ENCODE data around the gene SKP1. TPM values are rescaled to one million over a fixed set of nuclear protein-coding genes. Genes with fewer than 3 reads are reported as not detected.

The SKP1 gene
- total RNA-seq, 2 donors from 2014 or later: 206 to 236 TPM

DNA sequence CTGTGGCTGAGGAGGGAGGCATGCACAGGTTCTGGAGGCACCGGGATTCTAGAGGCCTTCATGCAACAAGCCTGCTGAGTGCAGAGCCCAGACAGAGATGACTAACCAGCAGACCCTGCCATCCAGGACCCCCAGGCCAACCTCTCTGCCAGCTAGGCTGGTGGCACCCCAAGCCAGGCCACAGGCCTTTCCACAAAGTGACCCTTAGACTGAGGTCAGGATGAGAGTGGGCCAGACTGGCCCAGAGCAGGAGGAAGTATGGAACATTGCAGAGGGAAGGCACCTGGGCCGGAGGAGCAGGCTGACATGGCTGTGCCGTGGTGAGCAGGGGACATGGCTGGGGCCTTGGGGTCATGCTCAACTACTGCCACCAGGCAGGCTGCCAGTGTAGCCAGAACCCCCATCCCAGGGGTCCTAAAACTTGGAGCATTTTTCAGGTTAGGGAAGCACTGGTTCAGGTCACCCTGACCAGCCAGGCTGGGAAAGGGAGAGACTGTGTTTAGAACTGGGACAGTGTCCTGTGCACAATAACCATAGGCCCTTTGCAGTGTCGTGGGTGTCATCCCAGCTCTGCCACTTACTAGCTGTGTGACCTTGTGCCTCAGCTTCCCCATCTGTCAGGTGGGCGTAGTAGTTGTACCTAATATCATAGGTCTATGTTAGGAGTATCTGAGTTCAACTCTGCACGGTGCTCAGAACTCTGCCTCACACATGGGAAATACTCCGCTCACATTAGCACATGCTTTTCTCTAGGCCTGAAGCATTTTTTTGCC is 45.0 kb downstream of the SKP1 start:
- Histone ChIP-seq H3K27me3 (replicated peaks; ENCODE audit: insufficient read depth) (no peaks in the 10 kb centered on the region), H3K27ac (no peak overlapping the region), H3K4me1 (ENCODE audit: control insufficient read depth in 1 of 2, low read depth in 2 of 2) (peaks cover 0 to 18% of the 10 kb centered on the region in 2 donors), H3K4me3 (no peak overlapping the region), H3K9me3 (no peaks in the 10 kb centered on the region), H3K36me3 (peaks cover 10% of the 10 kb centered on the region)
- ATAC-seq (ENCODE audit: insufficient number of reproducible peaks, low FRiP score, low read depth) (no peak), DNase-seq (ENCODE audit: low spot score) (no peak)
- TF ChIP-seq, protein P1, sequence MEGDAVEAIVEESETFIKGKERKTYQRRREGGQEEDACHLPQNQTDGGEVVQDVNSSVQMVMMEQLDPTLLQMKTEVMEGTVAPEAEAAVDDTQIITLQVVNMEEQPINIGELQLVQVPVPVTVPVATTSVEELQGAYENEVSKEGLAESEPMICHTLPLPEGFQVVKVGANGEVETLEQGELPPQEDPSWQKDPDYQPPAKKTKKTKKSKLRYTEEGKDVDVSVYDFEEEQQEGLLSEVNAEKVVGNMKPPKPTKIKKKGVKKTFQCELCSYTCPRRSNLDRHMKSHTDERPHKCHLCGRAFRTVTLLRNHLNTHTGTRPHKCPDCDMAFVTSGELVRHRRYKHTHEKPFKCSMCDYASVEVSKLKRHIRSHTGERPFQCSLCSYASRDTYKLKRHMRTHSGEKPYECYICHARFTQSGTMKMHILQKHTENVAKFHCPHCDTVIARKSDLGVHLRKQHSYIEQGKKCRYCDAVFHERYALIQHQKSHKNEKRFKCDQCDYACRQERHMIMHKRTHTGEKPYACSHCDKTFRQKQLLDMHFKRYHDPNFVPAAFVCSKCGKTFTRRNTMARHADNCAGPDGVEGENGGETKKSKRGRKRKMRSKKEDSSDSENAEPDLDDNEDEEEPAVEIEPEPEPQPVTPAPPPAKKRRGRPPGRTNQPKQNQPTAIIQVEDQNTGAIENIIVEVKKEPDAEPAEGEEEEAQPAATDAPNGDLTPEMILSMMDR (IDR thresholded peaks at IDR 0.05): no peak

- TF ChIP-seq, protein P1 (IDR thresholded peaks at IDR 0.05): no peak
- Histone ChIP-seq H3K4me1 (ENCODE audit: control insufficient read depth in 1 of 2, low read depth in 2 of 2) (peaks cover under 1 to 23% of the 10 kb centered on the region in 2 donors), H3K9me3 (no peaks in the 10 kb centered on the region), H3K4me3 (no peak overlapping the region), H3K27me3 (replicated peaks; ENCODE audit: insufficient read depth) (no peaks in the 10 kb centered on the region), H3K36me3 (peaks cover 4% of the 10 kb centered on the region), H3K27ac (no peak overlapping the region)
- ATAC-seq (ENCODE audit: insufficient number of reproducible peaks, low FRiP score, low read depth) (no peak), DNase-seq (ENCODE audit: low spot score) (no peak)
These were observed 45.6 kb downstream of the SKP1 start for GRCh38 chr5:134131165-134131564.

- Histone ChIP-seq H3K27me3 (replicated peaks; ENCODE audit: insufficient read depth) (no peaks in the 10 kb centered on the region), H3K4me1 (ENCODE audit: control insufficient read depth in 1 of 2, low read depth in 2 of 2) (peaks cover 8 to 31% of the 10 kb centered on the region in 2 donors), H3K27ac (no peak overlapping the region), H3K4me3 (no peak overlapping the region), H3K36me3 (peaks cover 4% of the 10 kb centered on the region), H3K9me3 (no peaks in the 10 kb centered on the region)
- ATAC-seq (ENCODE audit: insufficient number of reproducible peaks, low FRiP score, low read depth): no peak
- TF ChIP-seq, protein P1 (IDR thresholded peaks at IDR 0.05): no peak
- DNase-seq (ENCODE audit: low spot score): no peak
These were observed 46.4 kb downstream of the SKP1 start for GRCh38 chr5:134130239-134130945.

DNA sequence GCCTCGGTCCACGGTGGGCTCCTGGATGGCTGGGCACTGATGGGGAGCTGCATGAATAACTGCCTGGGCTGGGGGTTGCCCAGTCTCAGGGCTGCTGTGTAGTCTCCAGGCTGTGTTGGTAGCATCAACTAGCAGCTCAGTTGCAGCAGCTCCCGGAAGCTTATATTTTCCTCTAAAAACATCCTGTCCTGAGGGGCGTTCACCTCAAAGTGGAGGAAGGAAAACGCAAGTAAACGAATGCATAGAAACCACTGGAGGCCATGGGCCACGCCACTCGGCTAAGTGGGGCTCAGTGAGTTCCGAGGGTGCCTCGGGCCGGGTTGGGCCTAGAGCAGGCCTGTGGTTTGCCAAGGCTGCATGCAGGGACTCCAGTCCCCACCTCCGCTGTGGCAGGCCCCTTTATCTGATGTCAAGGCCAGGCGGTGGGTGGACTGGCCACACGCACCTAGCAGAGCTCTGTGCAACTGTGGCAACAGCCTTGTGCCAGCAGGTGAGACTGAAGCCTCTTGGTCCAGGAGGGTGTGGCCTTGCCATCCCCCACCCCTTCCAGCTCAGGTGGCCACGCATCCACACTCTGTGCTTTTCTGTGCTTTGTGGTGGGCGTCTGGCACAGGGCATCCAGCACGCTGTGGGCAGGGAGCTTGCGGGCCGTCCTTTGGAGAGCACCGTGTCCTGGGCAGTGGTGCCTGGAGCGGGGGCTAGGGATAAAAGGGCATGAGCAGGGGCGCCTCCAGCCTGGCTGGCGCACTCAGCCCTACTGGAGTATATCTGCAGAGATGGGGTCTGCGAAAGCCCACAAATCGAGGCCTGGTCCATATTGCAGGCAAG is 47.1 kb downstream of the SKP1 start:
- Histone ChIP-seq H3K4me3 (no peak overlapping the region), H3K4me1 (ENCODE audit: control insufficient read depth in 1 of 2, low read depth in 2 of 2) (peaks cover 15 to 39% of the 10 kb centered on the region in 2 donors), H3K9me3 (no peaks in the 10 kb centered on the region), H3K36me3 (peaks cover 4% of the 10 kb centered on the region), H3K27me3 (replicated peaks; ENCODE audit: insufficient read depth) (no peaks in the 10 kb centered on the region), H3K27ac (no peak overlapping the region)
- DNase-seq (ENCODE audit: low spot score) (no peak), ATAC-seq (ENCODE audit: insufficient number of reproducible peaks, low FRiP score, low read depth) (no peak)
- TF ChIP-seq, protein P1 (IDR thresholded peaks at IDR 0.05): no peak

DNA sequence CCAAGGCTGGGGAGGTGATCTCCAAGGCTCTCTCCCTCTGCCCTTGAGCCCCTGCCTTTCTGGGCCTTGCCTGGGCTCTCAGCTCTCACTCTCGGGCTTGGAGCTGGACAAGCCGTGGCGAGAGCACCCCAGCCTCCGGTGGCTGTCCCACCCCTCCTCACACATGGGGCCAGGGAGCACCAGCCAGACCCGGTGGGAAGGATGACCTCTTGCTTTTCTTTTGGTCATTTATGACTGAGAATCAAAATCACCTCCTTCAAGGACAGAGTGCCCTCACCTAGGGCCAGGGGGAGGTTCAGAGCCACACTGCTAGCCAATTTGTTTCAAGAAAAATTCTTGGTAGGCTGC is 48.1 kb downstream of the SKP1 start:
- no peak overlapping the region for H3K27ac ChIP-seq
- H3K4me1 ChIP-seq (ENCODE audit: control insufficient read depth in 1 of 2, low read depth in 2 of 2): peaks cover 15 to 40% of the 10 kb centered on the region in 2 donors
- no peaks in the 10 kb centered on the region for H3K9me3 ChIP-seq
- TF ChIP-seq, protein P1 (IDR thresholded peaks at IDR 0.05): no peak
- no peaks in the 10 kb centered on the region for H3K27me3 ChIP-seq (replicated peaks; ENCODE audit: insufficient read depth)
- DNase-seq (ENCODE audit: low spot score) (no peak), ATAC-seq (ENCODE audit: insufficient number of reproducible peaks, low FRiP score, low read depth) (no peak)
- H3K4me3 ChIP-seq: no peak overlapping the region
- H3K36me3 ChIP-seq: peaks cover 4% of the 10 kb centered on the region

Measured in thoracic aorta (tissue), 2 donors.